GM23338 (cell line): ENCODE measurements around the gene MYH14. TPM values are rescaled to one million over a fixed set of nuclear protein-coding genes. Genes with fewer than 3 reads are reported as not detected.

Experiments used
- ATAC-seq: fragments of 200-7000 bp; cut with Tn5 transposase; 3 replicates; pipeline ENCODE4 v1.9.1; 2020
- DNase-seq: peaks from one replicate; pipeline ENCODE4 v3.0.0-alpha.2; 2015; ENCODE audit warnings: low spot score
- H2AFZ ChIP-seq: fragments of 200-600 bp; sonication (generic); 2 replicates; pipeline ENCODE4 v1.8.0; 2016; ENCODE audit warnings: antibody characterized with exemption, mild to moderate bottlenecking, moderate library complexity
- H3F3A ChIP-seq: fragments of 200-600 bp; sonication (generic); replicated peaks from 2 replicates; pipeline ENCODE4 v1.8.0; 2017; ENCODE audit warnings: antibody characterized with exemption, mixed run types, low read depth
- H3K27ac ChIP-seq: fragments of 200-600 bp; sonication (generic); 2 replicates; pipeline ENCODE4 v1.6.1; 2016; ENCODE audit warnings: low read depth
- H3K27me3 ChIP-seq: fragments of 200-600 bp; sonication (generic); 2 replicates; pipeline ENCODE4 v1.8.0; 2016; ENCODE audit warnings: mild to moderate bottlenecking, mixed run types, moderate library complexity; ENCODE audit not compliant: insufficient read depth
- H3K36me3 ChIP-seq: fragments of 200-600 bp; sonication (generic); 2 replicates; pipeline ENCODE4 v1.8.0; 2016; ENCODE audit warnings: mild to moderate bottlenecking; ENCODE audit not compliant: insufficient read depth
- H3K4me1 ChIP-seq: fragments of 200-600 bp; sonication (generic); 2 replicates; pipeline ENCODE4 v1.8.0; 2016; ENCODE audit warnings: mild to moderate bottlenecking, moderate library complexity; ENCODE audit not compliant: insufficient read depth
- H3K4me2 ChIP-seq: fragments of 200-600 bp; sonication (generic); 2 replicates; pipeline ENCODE4 v1.7.1; 2017; ENCODE audit warnings: mixed run types
- H3K4me3 ChIP-seq: fragments of 200-600 bp; sonication (generic); 2 replicates; pipeline ENCODE4 v1.6.1; 2016; ENCODE audit warnings: mixed run types
- H3K79me2 ChIP-seq: fragments of 200-600 bp; sonication (generic); replicated peaks from 2 replicates; pipeline ENCODE4 v1.8.0; 2017; ENCODE audit warnings: mild to moderate bottlenecking; ENCODE audit not compliant: insufficient read depth
- H3K9me2 ChIP-seq: fragments of 200-600 bp; sonication (generic); 2 replicates; pipeline ENCODE4 v1.8.0; 2017; ENCODE audit not compliant: insufficient read depth
- H4K20me1 ChIP-seq: fragments of 200-600 bp; sonication (generic); replicated peaks from 2 replicates; pipeline ENCODE4 v1.8.0; 2017; ENCODE audit warnings: mild to moderate bottlenecking; ENCODE audit not compliant: insufficient read depth
- H3K27ac Mint-ChIP-seq: 2 replicates; pipeline ENCODE4 v1.8.0; 2020; ENCODE audit warnings: inconsistent platforms, mild to moderate bottlenecking, moderate library complexity, mixed read lengths
- H3K27me3 Mint-ChIP-seq: 3 replicates; pipeline ENCODE4 v1.8.0; 2022; ENCODE audit warnings: low read depth, mild to moderate bottlenecking, moderate library complexity, mixed read lengths, inconsistent platforms; ENCODE audit not compliant: insufficient read depth, poor library complexity
- H3K36me3 Mint-ChIP-seq: 3 replicates; pipeline ENCODE4 v1.8.0; 2021; ENCODE audit warnings: low read depth, mild to moderate bottlenecking, inconsistent platforms, moderate library complexity, mixed read lengths
- H3K4me1 Mint-ChIP-seq: 3 replicates; pipeline ENCODE4 v1.8.0; 2020; ENCODE audit warnings: mild to moderate bottlenecking, inconsistent platforms, mixed read lengths
- H3K4me3 Mint-ChIP-seq: 3 replicates; pipeline ENCODE4 v1.8.0; 2021; ENCODE audit warnings: moderate library complexity, mild to moderate bottlenecking, inconsistent platforms, mixed read lengths
- H3K9me3 Mint-ChIP-seq: 3 replicates; pipeline ENCODE4 v1.8.0; 2020; ENCODE audit warnings: moderate library complexity, mild to moderate bottlenecking, inconsistent platforms, mixed read lengths
- CREB1 ChIP-seq: fragments of 250-450 bp; sonication (Bioruptor Pico); IDR thresholded peaks from 2 replicates; pipeline ENCODE4 v1.5.0; 2020; ENCODE audit warnings: low read depth, mild to moderate bottlenecking, moderate library complexity
- EZH2 ChIP-seq: fragments of 200-600 bp; sonication (generic); IDR thresholded peaks from one replicate; pipeline ENCODE4 v1.8.0; 2017; ENCODE audit warnings: antibody characterized with exemption, mild to moderate bottlenecking, low read depth; ENCODE audit not compliant: unreplicated experiment
- JUNB ChIP-seq: IDR thresholded peaks from one replicate; pipeline ENCODE4 v1.6.1; 2016; ENCODE audit warnings: antibody characterized with exemption; ENCODE audit not compliant: unreplicated experiment
- NANOG ChIP-seq: IDR thresholded peaks from 2 replicates; pipeline ENCODE4 v1.6.1; 2016; ENCODE audit warnings: antibody characterized with exemption, borderline replicate concordance
- POLR2AphosphoS5 ChIP-seq: IDR thresholded peaks from 2 replicates; pipeline ENCODE4 v1.6.1; 2016; ENCODE audit warnings: antibody characterized with exemption, low read depth
- STAT1 ChIP-seq: IDR thresholded peaks from one replicate; pipeline ENCODE4 v1.6.1; 2016; ENCODE audit warnings: antibody characterized with exemption; ENCODE audit not compliant: unreplicated experiment
- ZNF331 ChIP-seq: fragments of 250-450 bp; sonication (Bioruptor Pico); IDR thresholded peaks from 2 replicates; pipeline ENCODE4 v1.5.0; 2020; ENCODE audit warnings: low read depth, mild to moderate bottlenecking, moderate library complexity
- polyA plus RNA-seq: library from polyadenylated mRNA; unstranded; fragments of >200 nt; fragmentation: Nextera tagmentation; extraction: Ambion mirVana; gene quantifications from 2 replicates; pipeline ENCODE4 v1.2.1, GENCODE V29; 2016
- total RNA-seq: library from RNA; depleted of rRNA; stranded (reverse); fragments of >200 nt; shearing (Covaris generic); gene quantifications from 2 replicates; pipeline ENCODE4 v1.2.3, GENCODE V29; 2014
- TF ChIP-seq, protein P1 (sequence below): IDR thresholded peaks from 2 replicates; pipeline ENCODE4 v1.6.1; 2016; ENCODE audit warnings: antibody characterized with exemption
- TF ChIP-seq, protein P2 (sequence below), 2 experiments: fragments of 200-600 bp in 1 of 2; sonication (generic) in 1 of 2; conservative IDR thresholded peaks; 2 replicates each; pipeline versions ENCODE4 v1.5.1 to v1.6.1; 2016 to 2017; ENCODE audit warnings: antibody characterized with exemption in 2 of 2, low read depth in 2 of 2, mild to moderate bottlenecking in 2 of 2, moderate library complexity in 1 of 2

MYH14 gene
- total and polyA plus RNA-seq, 2 experiments from 2014 or later = 25.5 to 27.5 TPM

DNA sequence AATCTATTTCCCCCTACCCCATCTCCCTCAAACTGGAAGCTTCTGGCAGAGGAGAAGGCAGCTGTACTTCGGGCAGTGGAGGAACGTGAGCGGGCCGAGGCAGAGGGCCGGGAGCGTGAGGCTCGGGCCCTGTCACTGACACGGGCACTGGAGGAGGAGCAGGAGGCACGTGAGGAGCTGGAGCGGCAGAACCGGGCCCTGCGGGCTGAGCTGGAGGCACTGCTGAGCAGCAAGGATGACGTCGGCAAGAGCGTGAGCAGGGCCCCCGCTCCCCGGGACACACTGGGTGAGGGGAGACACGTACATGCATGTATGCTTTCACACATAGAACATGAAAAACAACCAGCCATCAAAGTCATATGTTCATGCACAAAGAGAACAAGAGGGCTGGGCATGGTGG, 83.0 kb downstream of the MYH14 start:
- no peaks in the 10 kb centered on the region for H4K20me1 ChIP-seq
- Mint-ChIP-seq H3K36me3 (peaks cover 42% of the 10 kb centered on the region), H3K4me3 (no peak overlapping the region), H3K9me3 (peaks cover 95% of the 10 kb centered on the region), H3K27ac (no peak overlapping the region), H3K27me3 (peaks cover 13% of the 10 kb centered on the region), H3K4me1 (no peaks in the 10 kb centered on the region)
- no peak for TF ChIP-seq EZH2
- TF ChIP-seq, protein P1, sequence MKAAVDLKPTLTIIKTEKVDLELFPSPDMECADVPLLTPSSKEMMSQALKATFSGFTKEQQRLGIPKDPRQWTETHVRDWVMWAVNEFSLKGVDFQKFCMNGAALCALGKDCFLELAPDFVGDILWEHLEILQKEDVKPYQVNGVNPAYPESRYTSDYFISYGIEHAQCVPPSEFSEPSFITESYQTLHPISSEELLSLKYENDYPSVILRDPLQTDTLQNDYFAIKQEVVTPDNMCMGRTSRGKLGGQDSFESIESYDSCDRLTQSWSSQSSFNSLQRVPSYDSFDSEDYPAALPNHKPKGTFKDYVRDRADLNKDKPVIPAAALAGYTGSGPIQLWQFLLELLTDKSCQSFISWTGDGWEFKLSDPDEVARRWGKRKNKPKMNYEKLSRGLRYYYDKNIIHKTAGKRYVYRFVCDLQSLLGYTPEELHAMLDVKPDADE = no peak
- TF ChIP-seq ZNF331 = no peak
- TF ChIP-seq CREB1 = no peak
- no peak for TF ChIP-seq JUNB
- TF ChIP-seq NANOG = no peak
- H3F3A ChIP-seq = no peaks in the 10 kb centered on the region
- no peak overlapping the region for H3K4me2 ChIP-seq
- DNase-seq = no peak
- peaks cover 8% of the 10 kb centered on the region for H3K36me3 ChIP-seq
- no peak overlapping the region for H2AFZ ChIP-seq
- H3K27ac ChIP-seq = no peak overlapping the region
- H3K27me3 ChIP-seq = no peaks in the 10 kb centered on the region
- no peaks in the 10 kb centered on the region for H3K4me1 ChIP-seq
- no peaks in the 10 kb centered on the region for H3K9me2 ChIP-seq
- no peak overlapping the region for H3K4me3 ChIP-seq
- ATAC-seq = no peak
- H3K79me2 ChIP-seq = no peaks in the 10 kb centered on the region

DNA sequence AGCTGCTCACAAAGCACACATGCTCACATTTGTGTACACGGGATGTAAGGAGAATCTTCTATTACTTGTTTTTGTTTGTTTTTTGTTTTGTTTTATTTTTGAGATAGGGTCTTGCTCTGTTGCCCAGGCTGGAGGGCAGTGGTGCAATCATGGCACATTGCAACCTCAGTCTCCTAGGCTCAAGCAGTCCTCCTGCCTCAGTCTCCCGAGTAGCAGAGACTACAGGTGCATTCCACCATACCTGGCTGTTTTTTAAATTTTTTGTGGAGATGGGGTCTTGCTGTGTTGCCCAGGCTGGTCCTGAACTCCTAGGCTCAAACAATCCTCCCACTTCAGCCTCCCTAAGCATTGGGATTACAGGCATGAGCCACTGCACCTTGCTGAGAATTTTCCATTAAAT, 83.9 kb downstream of the MYH14 start:
- Histone ChIP-seq H3K27ac (no peak overlapping the region), H3K9me2 (no peaks in the 10 kb centered on the region), H4K20me1 (no peaks in the 10 kb centered on the region), H3K27me3 (no peaks in the 10 kb centered on the region), H3K4me1 (no peaks in the 10 kb centered on the region; the same call in 1 of the 2 replicates), H3K79me2 (no peaks in the 10 kb centered on the region), H3F3A (0 out of 2 replicates have a peak, but pooled peaks cover 2% of the 10 kb centered on the region), H3K4me3 (no peak overlapping the region), H2AFZ (no peak overlapping the region), H3K36me3 (peaks cover 8% of the 10 kb centered on the region), H3K4me2 (no peak overlapping the region)
- ATAC-seq = no peak
- no peaks in the 10 kb centered on the region for H3K4me1 Mint-ChIP-seq
- DNase-seq = no peak
- no peak overlapping the region for H3K4me3 Mint-ChIP-seq
- H3K9me3 Mint-ChIP-seq = peaks cover 96% of the 10 kb centered on the region
- no peak for TF ChIP-seq CREB1
- no peak for TF ChIP-seq POLR2AphosphoS5
- no peak for TF ChIP-seq STAT1
- no peak for TF ChIP-seq ZNF331
- H3K27me3 Mint-ChIP-seq = peaks cover 16% of the 10 kb centered on the region
- H3K36me3 Mint-ChIP-seq = peaks cover 42% of the 10 kb centered on the region
- H3K27ac Mint-ChIP-seq = no peak overlapping the region

DNA sequence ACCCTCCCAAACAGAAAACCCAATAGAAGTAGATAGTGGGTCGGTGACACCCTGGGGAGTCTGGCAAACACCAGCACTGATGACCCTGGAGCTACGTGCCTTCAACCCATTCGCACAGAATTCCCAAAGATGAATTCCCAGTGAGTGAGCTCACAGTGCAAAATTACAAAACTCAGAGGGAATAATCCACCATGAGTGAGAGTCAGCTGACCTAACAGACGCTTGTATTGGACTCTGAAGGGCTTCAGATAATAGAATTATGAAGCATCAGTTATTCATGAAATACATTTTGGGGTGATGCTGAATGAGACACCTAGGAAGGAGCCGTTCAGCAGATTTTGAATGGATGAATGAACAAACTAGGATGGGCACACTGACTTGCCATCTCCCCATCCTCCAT, 85.5 kb downstream of the MYH14 start:
- H3K27me3 ChIP-seq = no peaks in the 10 kb centered on the region
- TF ChIP-seq NANOG (no peak), ZNF331 (no peak)
- TF ChIP-seq, protein P2, sequence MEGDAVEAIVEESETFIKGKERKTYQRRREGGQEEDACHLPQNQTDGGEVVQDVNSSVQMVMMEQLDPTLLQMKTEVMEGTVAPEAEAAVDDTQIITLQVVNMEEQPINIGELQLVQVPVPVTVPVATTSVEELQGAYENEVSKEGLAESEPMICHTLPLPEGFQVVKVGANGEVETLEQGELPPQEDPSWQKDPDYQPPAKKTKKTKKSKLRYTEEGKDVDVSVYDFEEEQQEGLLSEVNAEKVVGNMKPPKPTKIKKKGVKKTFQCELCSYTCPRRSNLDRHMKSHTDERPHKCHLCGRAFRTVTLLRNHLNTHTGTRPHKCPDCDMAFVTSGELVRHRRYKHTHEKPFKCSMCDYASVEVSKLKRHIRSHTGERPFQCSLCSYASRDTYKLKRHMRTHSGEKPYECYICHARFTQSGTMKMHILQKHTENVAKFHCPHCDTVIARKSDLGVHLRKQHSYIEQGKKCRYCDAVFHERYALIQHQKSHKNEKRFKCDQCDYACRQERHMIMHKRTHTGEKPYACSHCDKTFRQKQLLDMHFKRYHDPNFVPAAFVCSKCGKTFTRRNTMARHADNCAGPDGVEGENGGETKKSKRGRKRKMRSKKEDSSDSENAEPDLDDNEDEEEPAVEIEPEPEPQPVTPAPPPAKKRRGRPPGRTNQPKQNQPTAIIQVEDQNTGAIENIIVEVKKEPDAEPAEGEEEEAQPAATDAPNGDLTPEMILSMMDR (conservative IDR thresholded peaks at IDR 0.05; ENCODE audit: low read depth in 2 of 2) = no peak

More for the DNA sequence above, 85.5 kb downstream of the MYH14 start:
- Histone ChIP-seq H3K36me3 (peaks cover 8% of the 10 kb centered on the region), H3K4me2 (no peak overlapping the region), H3K79me2 (no peaks in the 10 kb centered on the region), H3F3A (peaks cover 4% of the 10 kb centered on the region; the same call in 1 of the 2 replicates), H3K27ac (no peak overlapping the region), H3K9me2 (no peaks in the 10 kb centered on the region), H3K4me1 (peaks cover 3% of the 10 kb centered on the region), H4K20me1 (no peaks in the 10 kb centered on the region), H2AFZ (no peak overlapping the region), H3K4me3 (no peak overlapping the region)
- Mint-ChIP-seq H3K27me3 (peaks cover 18% of the 10 kb centered on the region), H3K36me3 (peaks cover 40% of the 10 kb centered on the region), H3K9me3 (peaks cover 98% of the 10 kb centered on the region), H3K4me1 (no peaks in the 10 kb centered on the region), H3K4me3 (no peak overlapping the region), H3K27ac (no peak overlapping the region)
- DNase-seq (no peak), ATAC-seq (no peak)
